H1 (cell line): ENCODE results near the gene ILF3. TPM values are rescaled to one million over a fixed set of nuclear protein-coding genes. Genes with fewer than 3 reads are reported as not detected.
"Not testable (repeated sequence)": the region's sequence is repeated elsewhere in the genome, so short reads cannot be mapped to it uniquely, and the experiment has no call there.

Source experiments
- CTCF ChIA-PET: fragments of 300-600 bp; sonication (Branson Sonifier 250); formaldehyde crosslinking; loops from one replicate; lab custom pipeline; 2021; ENCODE audit not compliant: partially characterized antibody; lab: Charles Lee
- POLR2A ChIA-PET: fragments of 300-600 bp; sonication (Branson Sonifier 250); formaldehyde crosslinking; loops from one replicate; lab custom pipeline; 2021; ENCODE audit warnings: inconsistent platforms; ENCODE audit not compliant: partially characterized antibody; lab: Charles Lee
- DNase-seq, 2 experiments: peaks; one replicate each; pipeline versions ENCODE4 v3.0.0 to v3.0.0-alpha.2; 2010 to 2022; ENCODE audit warnings: low spot score in 2 of 2, low read depth in 1 of 2, mixed read lengths in 1 of 2
- FAIRE-seq: peaks from 2 replicates; lab custom pipeline; 2011; peaks lifted over from hg19 to GRCh38; lab: Jason Lieb, UNC
- H2AFZ ChIP-seq: 2 replicates; pipeline ENCODE4 v1.8.1; 2012; ENCODE audit warnings: low read length, inconsistent platforms
- H2AK5ac ChIP-seq: 2 replicates; pipeline ENCODE4 v1.6.1; 2013; ENCODE audit warnings: low read depth, low read length
- H2BK120ac ChIP-seq: replicated peaks from 2 replicates; pipeline ENCODE3; 2013; ENCODE audit warnings: low read depth, low read length, inconsistent platforms
- H2BK12ac ChIP-seq: 2 replicates; pipeline ENCODE4 v1.6.1; 2013; ENCODE audit warnings: low read depth, low read length
- H2BK15ac ChIP-seq: 2 replicates; pipeline ENCODE4 v1.6.1; 2013; ENCODE audit warnings: low read length
- H2BK20ac ChIP-seq: 2 replicates; pipeline ENCODE4 v1.6.1; 2013; ENCODE audit warnings: low read length
- H2BK5ac ChIP-seq: 2 replicates; pipeline ENCODE4 v1.6.1; 2013; ENCODE audit warnings: low read depth, low read length
- H3K14ac ChIP-seq: 2 replicates; pipeline ENCODE4 v1.6.1; 2013; ENCODE audit warnings: inconsistent platforms; ENCODE audit not compliant: insufficient read length
- H3K18ac ChIP-seq: 2 replicates; pipeline ENCODE4 v1.6.1; 2013; ENCODE audit warnings: low read length; ENCODE audit errors: extremely low read depth
- H3K23ac ChIP-seq: 2 replicates; pipeline ENCODE4 v1.6.1; 2013; ENCODE audit warnings: inconsistent platforms; ENCODE audit not compliant: insufficient read length
- H3K23me2 ChIP-seq: 2 replicates; pipeline ENCODE4 v1.6.1; 2013; ENCODE audit warnings: low read depth, low read length
- H3K27ac ChIP-seq: 2 replicates; pipeline ENCODE4 v1.6.1; 2011; ENCODE audit warnings: low read depth, low read length, inconsistent platforms
- H3K27me3 ChIP-seq, 4 experiments: replicated peaks in 1 of 4; 1 replicate in 1 of 4; 2 replicates in 3 of 4; pipeline versions ENCODE4 v1.6.1 to v1.8.1; 2011 to 2013; ENCODE audit warnings: low read length in 3 of 4, mild to moderate bottlenecking in 3 of 4, inconsistent platforms in 2 of 4, mixed read lengths in 2 of 4, moderate library complexity in 1 of 4; ENCODE audit not compliant: control insufficient read depth in 3 of 4, insufficient read depth in 3 of 4; ENCODE audit errors: extremely low read depth in 1 of 4
- H3K36me3 ChIP-seq, 4 experiments: 2 replicates each; pipeline versions ENCODE4 v1.6.1 to v1.8.1; 2011 to 2013; ENCODE audit warnings: mild to moderate bottlenecking in 4 of 4, low read length in 3 of 4, moderate library complexity in 2 of 4, control low read depth in 1 of 4, inconsistent platforms in 1 of 4; ENCODE audit not compliant: insufficient read depth in 4 of 4, control insufficient read depth in 2 of 4
- H3K4ac ChIP-seq: replicated peaks from 2 replicates; pipeline ENCODE3; 2013; ENCODE audit warnings: low read length, low read depth, mixed read lengths, inconsistent platforms; ENCODE audit not compliant: insufficient read length
- H3K4me1 ChIP-seq, 4 experiments: replicated peaks in 1 of 4; 1 replicate in 1 of 4; 2 replicates in 3 of 4; pipeline versions ENCODE4 v1.6.1 to v1.8.1; 2011 to 2013; ENCODE audit warnings: low read length in 3 of 4, inconsistent platforms in 2 of 4, mixed read lengths in 1 of 4; ENCODE audit not compliant: insufficient read depth in 4 of 4, control insufficient read depth in 3 of 4
- H3K4me2 ChIP-seq, 2 experiments: 2 replicates each; pipeline versions ENCODE4 v1.6.1 to v1.8.1; 2011 to 2013; ENCODE audit warnings: low read depth in 2 of 2, low read length in 2 of 2, control low read depth in 1 of 2, inconsistent platforms in 1 of 2, mild to moderate bottlenecking in 1 of 2; ENCODE audit not compliant: insufficient read depth in 1 of 2
- H3K4me3 ChIP-seq, 4 experiments: fragments of 200-600, 300-600 bp in 1 of 4; sonication (generic), shearing (Covaris generic), sonication (Bioruptor Twin) in 1 of 4; 2 replicates each; pipeline versions ENCODE4 v1.5.1 to v1.8.1; 2011 to 2016; ENCODE audit warnings: low read length in 4 of 4, low read depth in 3 of 4, control low read depth in 2 of 4, inconsistent platforms in 2 of 4, mild to moderate bottlenecking in 2 of 4, mixed read lengths in 1 of 4, moderate library complexity in 1 of 4; ENCODE audit not compliant: insufficient read depth in 2 of 4; ENCODE audit errors: extremely low read depth in 1 of 4
- H3K56ac ChIP-seq: replicated peaks from 2 replicates; pipeline ENCODE3; 2013; ENCODE audit warnings: low read depth, mild to moderate bottlenecking, mixed read lengths, low read length, inconsistent platforms; ENCODE audit not compliant: insufficient read length
- H3K79me1 ChIP-seq: 2 replicates; pipeline ENCODE4 v1.6.1; 2013; ENCODE audit warnings: low read depth, low read length, control low read depth
- H3K79me2 ChIP-seq, 2 experiments: 2 replicates each; pipeline versions ENCODE4 v1.6.1 to v1.8.1; 2012 to 2013; ENCODE audit warnings: low read length in 2 of 2, mild to moderate bottlenecking in 2 of 2, inconsistent platforms in 1 of 2; ENCODE audit not compliant: insufficient read depth in 2 of 2, control insufficient read depth in 1 of 2
- H3K9ac ChIP-seq, 4 experiments: replicated peaks in 1 of 4; 1 replicate in 1 of 4; 2 replicates in 3 of 4; pipeline versions ENCODE4 v1.6.1 to v1.8.1; 2011 to 2013; ENCODE audit warnings: low read depth in 3 of 4, low read length in 3 of 4, control low read depth in 2 of 4, mild to moderate bottlenecking in 2 of 4, moderate library complexity in 2 of 4, inconsistent platforms in 1 of 4; ENCODE audit errors: extremely low read depth in 1 of 4
- H3K9me3 ChIP-seq, 2 experiments: 2 replicates each; pipeline versions ENCODE4 v1.6.1 to v1.8.1; 2012 to 2013; ENCODE audit warnings: mild to moderate bottlenecking in 2 of 2, moderate library complexity in 2 of 2, control low read depth in 1 of 2, inconsistent platforms in 1 of 2, low read depth in 1 of 2, low read length in 1 of 2, mixed read lengths in 1 of 2; ENCODE audit not compliant: insufficient read depth in 2 of 2
- H4K20me1 ChIP-seq, 2 experiments: replicated peaks in 1 of 2; 2 replicates each; pipeline versions ENCODE3 to v1.8.1; 2011 to 2013; ENCODE audit warnings: inconsistent platforms in 2 of 2, low read length in 2 of 2, mild to moderate bottlenecking in 1 of 2; ENCODE audit not compliant: insufficient read depth in 2 of 2, control insufficient read depth in 1 of 2
- H4K5ac ChIP-seq: 2 replicates; pipeline ENCODE4 v1.6.1; 2013; ENCODE audit warnings: low read length, low read depth, mixed read lengths, inconsistent platforms; ENCODE audit not compliant: insufficient read length
- H4K8ac ChIP-seq: 2 replicates; pipeline ENCODE4 v1.8.0; 2013; ENCODE audit warnings: mild to moderate bottlenecking, moderate library complexity, low read length, inconsistent platforms; ENCODE audit not compliant: insufficient read depth; ENCODE audit errors: extremely low read depth
- H4K91ac ChIP-seq: replicated peaks from 2 replicates; pipeline ENCODE3; 2013; ENCODE audit warnings: low read length, mixed read lengths, inconsistent platforms; ENCODE audit not compliant: insufficient read length
- WGBS, 2 experiments: shearing (Covaris generic) in 1 of 2; methylation state at CpG; one replicate each; pipeline versions ENCODE4 v1.1.6 to v1.1.7; 2013 to 2015; ENCODE audit warnings: low lambda C conversion rate in 2 of 2, mixed read lengths in 2 of 2, inconsistent platforms in 1 of 2, low coverage in 1 of 2, missing lambda C conversion rate in 1 of 2; ENCODE audit not compliant: insufficient replicate concordance in 2 of 2, insufficient coverage in 1 of 2, insufficient read length in 1 of 2; ENCODE audit errors: extremely low coverage in 1 of 2, missing lambda C conversion rate in 1 of 2; 5-methylcytosine and 5-hydroxymethylcytosine counted together
- polyA plus RNA-seq, 7 experiments: library from polyadenylated mRNA; depleted of rRNA in 3 of 7; stranded (reverse) in 5 of 7; unstranded in 2 of 7; fragments of >200 nt in 5 of 7; fragments of 200-250 nt in 2 of 7; gene quantifications; 1 replicate in 5 of 7; 2 replicates in 1 of 7; 4 replicates in 1 of 7; pipeline versions ENCODE4 v1.2.1 to v1.2.3, GENCODE V29; 2011 to 2013; ENCODE audit warnings: missing spikeins in 2 of 7, mixed read lengths in 2 of 7
- total RNA-seq: library from RNA; stranded (reverse); fragmentation: NEBNext Ultra II Directional; extraction: Animal tissue kit (Norgen Biotek cat#: 25700); gene quantifications from 2 replicates; pipeline ENCODE4 v1.2.1, GENCODE V29; 2021

The ILF3 gene
- total and polyA plus RNA-seq, 2 of the 8 experiments (the other 6 are each of a cell fraction or from before 2014, with no cell fraction given) = 291 to 695 TPM

- not testable (repeated sequence) for H2BK20ac ChIP-seq, H4K5ac ChIP-seq, H3K23ac ChIP-seq, H3K4me2 ChIP-seq, H3K9ac ChIP-seq, H3K14ac ChIP-seq, DNase-seq, FAIRE-seq, H2BK12ac ChIP-seq, H4K91ac ChIP-seq, H2AK5ac ChIP-seq, H4K8ac ChIP-seq, H3K18ac ChIP-seq, H3K56ac ChIP-seq, H3K4ac ChIP-seq, H2BK120ac ChIP-seq, H3K4me3 ChIP-seq, H2BK5ac ChIP-seq, H3K27ac ChIP-seq, H2BK15ac ChIP-seq, H3K23me2 ChIP-seq, H3K79me1 ChIP-seq, H3K9me3 ChIP-seq, H2AFZ ChIP-seq, H3K27me3 ChIP-seq
- H3K79me2 ChIP-seq = peaks cover 90 to 100% of the 10 kb centered on the region in 2 experiments
- WGBS, 2 experiments = 91% methylated on average over 16 of the region's 16 CpGs; no CpG with 5 or more reads in 1 of the 2 experiments
- peaks cover 0 to 11% (median 3%) of the 10 kb centered on the region in 4 experiments; a peak in 5 of 7 replicates for H3K4me1 ChIP-seq
- peaks cover 48 to 56% of the 10 kb centered on the region in 2 experiments for H4K20me1 ChIP-seq
- H3K36me3 ChIP-seq = peaks cover 23 to 44% (median 31%) of the 10 kb centered on the region in 4 experiments
- CTCF ChIA-PET = interaction anchor here (2.7 kb wide), 1 partner anchor 82 kb away, joined by 10 read pairs; no protein-coding TSS in a partner anchor
- POLR2A ChIA-PET = interaction anchor here (0.6 to 59.0 kb wide), 10 partner anchors 13 to 201 kb away, joined by 3 to 1874 read pairs (median 4); partner anchors contain the start of genes DNM2, KRI1 and QTRT1
These were observed 9.1 kb downstream of the ILF3 start for GRCh38 chr19:10663252-10663563.
